ENCODE data around the gene MPL. TPM values are rescaled to one million over a fixed set of nuclear protein-coding genes. Genes with fewer than 3 reads are reported as not detected.

Gene MPL
- total and polyA plus RNA-seq, 2 of the 8 experiments (the other 6 are each of a cell fraction or from before 2014, with no cell fraction given), result 0.08 TPM; not detected in 1

DNA sequence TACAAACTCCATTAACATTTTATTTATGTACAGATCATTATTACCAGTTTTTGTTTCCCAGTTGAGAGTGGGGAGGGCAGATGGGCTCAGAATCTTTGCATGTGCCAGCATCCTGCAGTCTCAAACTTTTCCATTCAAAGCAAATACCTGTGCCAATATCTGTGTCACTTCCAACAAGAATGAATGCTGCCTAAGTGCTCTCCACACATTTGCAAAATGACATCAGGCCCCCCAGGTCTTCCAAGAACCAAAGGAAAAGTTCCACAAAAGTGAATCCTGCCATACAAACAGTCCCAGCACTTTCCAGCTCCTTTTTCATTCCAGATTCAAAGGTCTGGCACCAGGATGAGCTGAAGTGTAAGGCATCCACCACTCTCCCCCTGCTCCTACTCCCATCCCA, 38.5 kb upstream of the MPL start (continued):
- TF ChIP-seq POLR2A (IDR thresholded peaks at IDR 0.05; ENCODE audit: control extremely low read depth in 1 of 2, low read depth in 2 of 2, low read length in 2 of 2) (no peak), CREB1 (IDR thresholded peaks at IDR 0.05) (no peak), CBX8 (IDR thresholded peaks at IDR 0.05; ENCODE audit: borderline replicate concordance, low read depth, low read length) (no peak), CBX5 (IDR thresholded peaks at IDR 0.05; ENCODE audit: low read depth, low read length) (no peak)
